Activated CD8-positive, alpha-beta T cell treated with anti-CD3 and anti-CD28 coated beads for 36 hours (primary cell): ENCODE measurements around the gene SUSD4. TPM values are rescaled to one million over a fixed set of nuclear protein-coding genes. Genes with fewer than 3 reads are reported as not detected.
A peak's percentile ranks its signal among the peaks of the same experiment; 100 is the strongest.

ENCODE experiments used
- ATAC-seq: fragments of 200-7000 bp; cut with Tn5 transposase; one replicate; pipeline ENCODE4 v1.10.0; 2021; ENCODE audit warnings: mild to moderate bottlenecking, moderate library complexity
- CTCF ChIA-PET: fragments of 350-600 bp; sonication (Branson Sonifier 250); formaldehyde crosslinking; loops from one replicate; lab custom pipeline; 2021; ENCODE audit warnings: antibody characterized with exemption; lab: Charles Lee
- POLR2A ChIA-PET: fragments of 350-600 bp; sonication (Branson Sonifier 250); formaldehyde crosslinking; loops from one replicate; lab custom pipeline; 2021; ENCODE audit warnings: antibody characterized with exemption; lab: Charles Lee
- DNase-seq: peaks from one replicate; pipeline ENCODE4 v3.0.0-alpha.2; 2020
- H3K27ac Mint-ChIP-seq: one replicate; pipeline ENCODE4 v1.8.0; 2021; ENCODE audit warnings: mild to moderate bottlenecking, mixed read lengths
- H3K27me3 Mint-ChIP-seq: one replicate; pipeline ENCODE4 v1.8.0; 2021; ENCODE audit warnings: mixed read lengths
- H3K36me3 Mint-ChIP-seq: one replicate; pipeline ENCODE4 v1.8.0; 2021; ENCODE audit warnings: low read depth, mixed read lengths
- H3K4me1 Mint-ChIP-seq: one replicate; pipeline ENCODE4 v1.8.0; 2021; ENCODE audit warnings: low read depth, mixed read lengths
- H3K4me3 Mint-ChIP-seq: one replicate; pipeline ENCODE4 v1.8.0; 2021; ENCODE audit warnings: mild to moderate bottlenecking, moderate library complexity, mixed read lengths
- H3K9me3 Mint-ChIP-seq: one replicate; pipeline ENCODE4 v1.8.0; 2021; ENCODE audit warnings: mixed read lengths
- intact Hi-C: fragments of 100-400 bp; cut with micrococcal nuclease; formaldehyde crosslinking; loops from one replicate; pipeline ENCODE4 v1.10.0; 2022
- total RNA-seq, 2 experiments: library from RNA; stranded (reverse); gene quantifications; one replicate each; pipeline ENCODE4 v1.2.3, GENCODE V29; 2021
- TF ChIP-seq, protein P1 (sequence below): fragments of 200-600 bp; IDR thresholded peaks from one replicate; pipeline ENCODE4 v1.8.0; 2022; ENCODE audit warnings: antibody characterized with exemption, mild to moderate bottlenecking

Gene SUSD4
- total RNA-seq, 2 experiments from 2014 or later = 0.29 to 0.43 TPM

DNA sequence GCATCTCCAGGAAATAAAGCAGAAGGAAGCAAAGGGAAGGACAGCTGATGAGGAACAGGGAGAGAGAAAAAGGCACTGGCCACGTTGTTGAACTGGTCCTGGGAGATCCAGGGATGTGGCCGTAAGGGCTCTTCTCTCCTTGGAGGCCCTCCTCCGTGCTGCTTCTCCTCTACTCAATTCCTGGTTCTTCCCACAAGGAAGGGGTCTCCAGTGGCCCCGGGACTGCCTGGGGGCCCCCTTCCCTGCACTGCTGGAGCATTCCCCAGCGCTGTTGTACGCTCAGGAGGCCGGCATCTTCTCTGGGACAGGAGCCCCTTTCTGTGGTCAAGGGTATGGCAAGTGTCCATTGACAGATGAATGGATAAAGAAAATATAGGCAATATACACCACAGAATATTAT is 132.4 kb downstream of the SUSD4 start:
- Mint-ChIP-seq H3K27me3 (no peaks in the 10 kb centered on the region), H3K4me3 (no peak overlapping the region), H3K9me3 (peaks cover 2% of the 10 kb centered on the region), H3K36me3 (no peaks in the 10 kb centered on the region), H3K27ac (no peak overlapping the region), H3K4me1 (peaks cover 61% of the 10 kb centered on the region)
- TF ChIP-seq, protein P1, sequence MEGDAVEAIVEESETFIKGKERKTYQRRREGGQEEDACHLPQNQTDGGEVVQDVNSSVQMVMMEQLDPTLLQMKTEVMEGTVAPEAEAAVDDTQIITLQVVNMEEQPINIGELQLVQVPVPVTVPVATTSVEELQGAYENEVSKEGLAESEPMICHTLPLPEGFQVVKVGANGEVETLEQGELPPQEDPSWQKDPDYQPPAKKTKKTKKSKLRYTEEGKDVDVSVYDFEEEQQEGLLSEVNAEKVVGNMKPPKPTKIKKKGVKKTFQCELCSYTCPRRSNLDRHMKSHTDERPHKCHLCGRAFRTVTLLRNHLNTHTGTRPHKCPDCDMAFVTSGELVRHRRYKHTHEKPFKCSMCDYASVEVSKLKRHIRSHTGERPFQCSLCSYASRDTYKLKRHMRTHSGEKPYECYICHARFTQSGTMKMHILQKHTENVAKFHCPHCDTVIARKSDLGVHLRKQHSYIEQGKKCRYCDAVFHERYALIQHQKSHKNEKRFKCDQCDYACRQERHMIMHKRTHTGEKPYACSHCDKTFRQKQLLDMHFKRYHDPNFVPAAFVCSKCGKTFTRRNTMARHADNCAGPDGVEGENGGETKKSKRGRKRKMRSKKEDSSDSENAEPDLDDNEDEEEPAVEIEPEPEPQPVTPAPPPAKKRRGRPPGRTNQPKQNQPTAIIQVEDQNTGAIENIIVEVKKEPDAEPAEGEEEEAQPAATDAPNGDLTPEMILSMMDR = no peak
- DNase-seq = no peak
- POLR2A ChIA-PET = interaction anchor here (0.6 to 1.0 kb wide), 2 partner anchors 41 to 185 kb away, joined by 3 to 4 read pairs; no protein-coding TSS in a partner anchor
- CTCF ChIA-PET = interaction anchor here (0.9 to 2.5 kb wide), 3 partner anchors 9 to 98 kb away, joined by 3 to 12 read pairs (median 3); no protein-coding TSS in a partner anchor
- no peak for ATAC-seq
- intact Hi-C loops = loop anchor here (5.0 kb wide), 1 partner anchor 39 kb away; no protein-coding TSS in a partner anchor

DNA sequence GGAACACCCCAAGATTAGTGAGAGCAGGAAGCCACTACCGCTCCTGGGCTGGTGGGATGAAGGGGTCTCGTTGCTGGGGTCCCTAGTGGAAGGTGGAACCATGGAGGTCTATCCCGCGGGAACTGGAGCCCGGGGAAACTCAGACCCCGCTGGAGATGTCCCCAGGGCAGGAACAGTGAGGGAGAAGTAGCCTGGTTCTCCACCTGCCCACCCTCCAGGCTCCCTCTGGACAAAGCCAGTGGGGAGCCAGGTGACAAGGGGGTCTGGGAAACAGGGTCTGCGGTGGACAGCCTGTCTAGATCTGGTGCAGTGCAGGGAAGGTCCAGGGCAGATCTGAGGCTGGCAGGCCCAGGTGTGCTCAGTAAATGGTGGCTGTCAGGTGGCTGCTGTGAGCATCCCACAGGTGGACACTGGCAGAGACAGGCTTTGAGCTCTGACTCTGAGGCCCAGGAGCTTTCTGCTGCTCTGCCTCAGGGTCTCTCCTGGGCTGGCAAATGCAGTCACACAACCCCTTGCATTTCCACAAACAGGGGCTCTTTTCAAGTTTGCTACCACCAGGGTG is 132.9 kb downstream of the SUSD4 start:
- DNase-seq = no peak
- no peaks in the 10 kb centered on the region for H3K9me3 Mint-ChIP-seq
- ChIA-PET POLR2A (interaction anchor here (0.6 to 1.3 kb wide), 3 partner anchors 10 to 185 kb away, joined by 3 to 4 read pairs (median 4); no protein-coding TSS in a partner anchor), CTCF (interaction anchor here (0.9 kb wide), 1 partner anchor 87 kb away, joined by 3 read pairs; no protein-coding TSS in a partner anchor)
- no peaks in the 10 kb centered on the region for H3K27me3 Mint-ChIP-seq
- peak overlapping the region; percentile 84 for H3K27ac Mint-ChIP-seq
- H3K4me3 Mint-ChIP-seq = no peak overlapping the region
- H3K36me3 Mint-ChIP-seq = no peaks in the 10 kb centered on the region
- TF ChIP-seq, protein P1 = no peak
- H3K4me1 Mint-ChIP-seq = peaks cover 61% of the 10 kb centered on the region
- no peak for ATAC-seq
- intact Hi-C loops = loop anchor here (5.0 kb wide), 1 partner anchor 39 kb away; no protein-coding TSS in a partner anchor

DNA sequence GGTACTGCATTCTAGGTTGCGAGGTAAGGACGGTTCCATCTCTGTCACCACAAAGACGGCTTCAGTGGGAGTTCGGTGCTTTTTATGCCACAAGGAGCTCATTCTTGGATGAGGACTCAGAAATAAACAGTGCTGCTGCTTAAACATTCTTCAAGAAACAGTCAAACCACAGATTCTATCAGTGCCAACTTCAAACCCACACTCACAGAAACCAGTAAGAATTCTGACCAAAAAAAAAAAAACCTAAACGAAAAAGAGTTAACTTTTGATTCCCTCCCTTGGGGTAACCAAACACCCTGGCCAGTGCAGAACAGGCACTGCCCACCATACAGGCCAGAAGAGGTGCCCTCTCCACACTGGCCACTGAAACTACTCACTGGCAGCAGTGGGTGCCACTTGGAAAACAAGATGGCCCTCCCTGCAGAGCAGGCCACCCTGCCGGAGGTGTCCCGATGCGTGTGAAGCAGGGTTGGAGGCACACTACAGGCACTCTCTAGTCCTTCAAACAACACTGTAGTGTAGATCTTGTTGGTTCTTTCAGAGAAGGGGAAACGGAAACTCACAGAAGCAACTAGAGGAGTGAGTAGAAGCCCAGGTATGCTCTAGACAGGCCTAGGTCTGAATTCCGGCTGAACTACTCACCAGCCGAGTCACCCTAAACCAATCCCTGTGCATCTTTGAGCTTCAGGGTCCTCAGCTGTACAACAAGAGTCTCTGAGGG is 133.7 kb downstream of the SUSD4 start:
- no peaks in the 10 kb centered on the region for H3K27me3 Mint-ChIP-seq
- POLR2A ChIA-PET = interaction anchor here (0.7 to 1.3 kb wide), 4 partner anchors 11 to 40 kb away, joined by 3 to 4 read pairs (median 3); no protein-coding TSS in a partner anchor
- no peaks in the 10 kb centered on the region for H3K36me3 Mint-ChIP-seq
- H3K4me1 Mint-ChIP-seq = peaks cover 58% of the 10 kb centered on the region
- peak; percentile 50 for DNase-seq
- no peaks in the 10 kb centered on the region for H3K9me3 Mint-ChIP-seq
- TF ChIP-seq, protein P1 = no peak
- CTCF ChIA-PET = interaction anchor here (0.9 to 3.6 kb wide), 5 partner anchors 20 to 453 kb away, joined by 3 to 16 read pairs (median 4); no protein-coding TSS in a partner anchor
- H3K4me3 Mint-ChIP-seq = peak overlapping the region; percentile 29
- peak overlapping the region; percentile 84 for H3K27ac Mint-ChIP-seq
- peak; percentile 64 for ATAC-seq
- intact Hi-C loops = loop anchor here (5.0 kb wide), 1 partner anchor 38 kb away; no protein-coding TSS in a partner anchor

GRCh38 chr1:223229756-223230155 is 134.2 kb downstream of the SUSD4 start:
- Mint-ChIP-seq H3K4me1 (peaks cover 54% of the 10 kb centered on the region), H3K36me3 (no peaks in the 10 kb centered on the region), H3K27ac (peak overlapping the region; percentile 84), H3K9me3 (no peaks in the 10 kb centered on the region), H3K27me3 (no peaks in the 10 kb centered on the region), H3K4me3 (peak overlapping the region; percentile 29)
- no peak for DNase-seq
- ChIA-PET CTCF (interaction anchor here (1.0 to 3.6 kb wide), 4 partner anchors 21 to 454 kb away, joined by 3 to 16 read pairs (median 7); no protein-coding TSS in a partner anchor), POLR2A (interaction anchor here (0.7 to 1.3 kb wide), 4 partner anchors 12 to 40 kb away, joined by 3 to 4 read pairs (median 3); no protein-coding TSS in a partner anchor)
- peak; percentile 31 for ATAC-seq
- intact Hi-C loops = loop anchor here (5.0 kb wide), 1 partner anchor 37 kb away; no protein-coding TSS in a partner anchor
- TF ChIP-seq, protein P1 = no peak
